Esophagus muscularis mucosa (tissue), 4 donors: ENCODE data around the gene AMOTL1. TPM values are rescaled to one million over a fixed set of nuclear protein-coding genes. Genes with fewer than 3 reads are reported as not detected.
A peak's percentile ranks its signal among the peaks of the same experiment; 100 is the strongest.

Experiments used
- DNase-seq: peaks from one replicate; pipeline ENCODE4 v3.0.0-alpha.2; 2017; ENCODE audit errors: extremely low spot score
- H3K27ac ChIP-seq, 4 donors: fragments of 200-600 bp; sonication (generic); replicated peaks in 1 of 4; 1 replicate in 3 of 4; 2 replicates in 1 of 4; pipeline ENCODE4 v1.5.1; 2016 to 2019; ENCODE audit warnings: mild to moderate bottlenecking in 1 of 4
- H3K27me3 ChIP-seq, 4 donors: fragments of 200-600 bp; sonication (generic); one replicate each; pipeline versions ENCODE4 v1.5.1 to v1.6.0; 2016 to 2019
- H3K36me3 ChIP-seq, 4 donors: fragments of 200-600 bp; sonication (generic); one replicate each; pipeline ENCODE4 v1.5.1; 2016 to 2019
- H3K4me1 ChIP-seq, 4 donors: fragments of 200-600 bp; sonication (generic); one replicate each; pipeline ENCODE4 v1.5.1; 2016 to 2019
- H3K4me3 ChIP-seq, 4 donors: fragments of 200-600 bp; sonication (generic); 1 replicate in 2 of 4; 2 replicates in 2 of 4; pipeline ENCODE4 v1.5.1; 2016 to 2019; ENCODE audit warnings: mild to moderate bottlenecking in 4 of 4, moderate library complexity in 1 of 4
- H3K9me3 ChIP-seq, 4 donors: fragments of 200-600 bp; sonication (generic); 1 replicate in 3 of 4; 2 replicates in 1 of 4; pipeline ENCODE4 v1.5.1; 2016 to 2019
- EP300 ChIP-seq: sonication (generic); formaldehyde crosslinking; IDR thresholded peaks from one replicate; pipeline ENCODE4 v1.6.1; 2017; ENCODE audit warnings: antibody characterized with exemption
- POLR2A ChIP-seq: fragments of 450-650 bp; IDR thresholded peaks from one replicate; pipeline ENCODE4 v1.6.1; 2017; ENCODE audit warnings: antibody characterized with exemption, moderate library complexity, mild to moderate bottlenecking, low read depth
- POLR2AphosphoS5 ChIP-seq, 2 donors: sonication (generic); formaldehyde crosslinking; IDR thresholded peaks; one replicate each; pipeline ENCODE4 v1.6.1; 2017; ENCODE audit warnings: antibody characterized with exemption in 2 of 2
- WGBS: methylation state at CpG from one replicate; pipeline ENCODE4 v1.1.5; 2018; 5-methylcytosine and 5-hydroxymethylcytosine counted together
- intact Hi-C: fragments of 100-400 bp; cut with DNase I; formaldehyde crosslinking; loops from one replicate; pipeline ENCODE4 v1.15.1; 2023
- total RNA-seq, 4 donors: library from RNA; depleted of rRNA; stranded (reverse); fragments of >200 nt; gene quantifications; one replicate each; pipeline versions ENCODE4 v1.1.0 to v1.2.1, GENCODE V29; 2016
- TF ChIP-seq, protein P1 (sequence below), 3 experiments: fragments of 200-600 bp in 2 of 3; fragments of 450-650 bp in 1 of 3; sonication (generic) in 2 of 3; IDR thresholded peaks; one replicate each; pipeline ENCODE4 v1.5.1; 2017 to 2019; ENCODE audit warnings: antibody characterized with exemption in 3 of 3, mild to moderate bottlenecking in 2 of 3, moderate library complexity in 1 of 3

Gene AMOTL1
- total RNA-seq, 4 donors from 2014 or later, result 172 to 259 (median 182) TPM

DNA sequence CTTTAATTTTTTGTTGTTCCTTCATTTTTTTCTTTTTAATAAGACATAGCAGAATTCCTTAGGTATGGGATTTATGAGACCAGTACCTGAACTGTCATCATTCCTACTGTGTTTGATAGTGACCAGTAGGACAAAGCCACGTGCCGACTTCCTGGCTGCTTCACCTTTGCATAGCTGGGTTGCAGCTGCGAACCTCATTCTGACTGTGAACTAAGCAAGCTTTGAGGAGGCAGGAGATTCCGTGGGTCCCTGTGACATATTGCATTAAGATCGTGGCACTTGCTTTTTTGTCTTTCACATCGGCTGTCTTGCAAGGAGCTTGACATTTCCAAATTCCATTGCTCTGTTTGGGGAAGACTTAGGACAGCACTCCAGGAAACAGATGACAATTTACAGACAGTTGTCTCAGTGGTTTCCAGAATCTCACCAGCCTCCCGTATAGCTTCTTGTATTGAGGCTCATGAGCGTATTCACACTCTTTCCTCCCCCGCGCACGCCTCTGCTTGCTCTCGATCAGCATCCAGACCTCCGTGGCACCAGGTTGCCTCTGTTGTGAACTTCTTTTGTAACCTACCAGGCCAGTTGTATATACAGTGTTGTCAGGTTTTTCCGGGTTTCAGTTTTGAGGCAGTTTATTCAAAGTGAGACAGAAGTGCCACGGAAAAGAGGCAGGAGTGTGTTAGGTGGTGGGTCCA lies 103.5 kb downstream of the AMOTL1 start:
- intact Hi-C loops, result loop anchor here (10.0 kb wide), 1 partner anchor 97 kb away; no protein-coding TSS in a partner anchor
- 87% methylated on average over 15 of the region's 15 CpGs for WGBS

GRCh38 chr11:94873916-94874540 lies 105.9 kb downstream of the AMOTL1 start:
- Histone ChIP-seq H3K4me3 (no peak overlapping the region), H3K27ac (peak overlapping the region; percentile 70 to 83 (median 80)), H3K4me1 (peaks cover 17 to 51% (median 47%) of the 10 kb centered on the region in 4 donors), H3K9me3 (no peaks in the 10 kb centered on the region), H3K36me3 (peaks cover 51 to 96% (median 67%) of the 10 kb centered on the region in 4 donors), H3K27me3 (no peaks in the 10 kb centered on the region)
- peak; percentile 74 for DNase-seq
- TF ChIP-seq POLR2AphosphoS5 (IDR thresholded peaks at IDR 0.05), result no peak
- TF ChIP-seq, protein P1, sequence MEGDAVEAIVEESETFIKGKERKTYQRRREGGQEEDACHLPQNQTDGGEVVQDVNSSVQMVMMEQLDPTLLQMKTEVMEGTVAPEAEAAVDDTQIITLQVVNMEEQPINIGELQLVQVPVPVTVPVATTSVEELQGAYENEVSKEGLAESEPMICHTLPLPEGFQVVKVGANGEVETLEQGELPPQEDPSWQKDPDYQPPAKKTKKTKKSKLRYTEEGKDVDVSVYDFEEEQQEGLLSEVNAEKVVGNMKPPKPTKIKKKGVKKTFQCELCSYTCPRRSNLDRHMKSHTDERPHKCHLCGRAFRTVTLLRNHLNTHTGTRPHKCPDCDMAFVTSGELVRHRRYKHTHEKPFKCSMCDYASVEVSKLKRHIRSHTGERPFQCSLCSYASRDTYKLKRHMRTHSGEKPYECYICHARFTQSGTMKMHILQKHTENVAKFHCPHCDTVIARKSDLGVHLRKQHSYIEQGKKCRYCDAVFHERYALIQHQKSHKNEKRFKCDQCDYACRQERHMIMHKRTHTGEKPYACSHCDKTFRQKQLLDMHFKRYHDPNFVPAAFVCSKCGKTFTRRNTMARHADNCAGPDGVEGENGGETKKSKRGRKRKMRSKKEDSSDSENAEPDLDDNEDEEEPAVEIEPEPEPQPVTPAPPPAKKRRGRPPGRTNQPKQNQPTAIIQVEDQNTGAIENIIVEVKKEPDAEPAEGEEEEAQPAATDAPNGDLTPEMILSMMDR (IDR thresholded peaks at IDR 0.05), result no peak
- no peak for TF ChIP-seq EP300
- TF ChIP-seq POLR2A, result no peak
- intact Hi-C loops, result loop anchor here (10.0 kb wide), 1 partner anchor 99 kb away; no protein-coding TSS in a partner anchor
- WGBS, result 57% methylated on average over 5 of the region's 5 CpGs

More for the DNA sequence above, 103.5 kb downstream of the AMOTL1 start:
- Histone ChIP-seq H3K27ac (no peak overlapping the region), H3K4me3 (no peak overlapping the region), H3K27me3 (no peaks in the 10 kb centered on the region), H3K4me1 (peaks cover 9 to 43% (median 38%) of the 10 kb centered on the region in 4 donors), H3K36me3 (peaks cover 52 to 96% (median 74%) of the 10 kb centered on the region in 4 donors), H3K9me3 (no peaks in the 10 kb centered on the region)
- DNase-seq, result peak; percentile 79
- TF ChIP-seq EP300, result no peak
- no peak for TF ChIP-seq POLR2AphosphoS5 (IDR thresholded peaks at IDR 0.05)
- no peak for TF ChIP-seq POLR2A
- TF ChIP-seq, protein P1 (IDR thresholded peaks at IDR 0.05), result no peak

GRCh38 chr11:94876222-94876621 lies 108.1 kb downstream of the AMOTL1 start:
- Histone ChIP-seq H3K27me3 (no peaks in the 10 kb centered on the region), H3K4me3 (no peak overlapping the region), H3K9me3 (no peaks in the 10 kb centered on the region), H3K4me1 (peaks cover 17 to 64% (median 58%) of the 10 kb centered on the region in 4 donors), H3K36me3 (peaks cover 30 to 88% (median 58%) of the 10 kb centered on the region in 4 donors), H3K27ac (peak overlapping the region; percentile 70 to 83 (median 80))
- intact Hi-C loops, result loop anchor here (5.0 to 10.0 kb wide), 3 partner anchors 84 to 254 kb away; no protein-coding TSS in a partner anchor
- DNase-seq, result peak; percentile 62
- TF ChIP-seq EP300 (no peak), POLR2AphosphoS5 (IDR thresholded peaks at IDR 0.05) (no peak), POLR2A (no peak)
- TF ChIP-seq, protein P1 (IDR thresholded peaks at IDR 0.05), result no peak
- 72% methylated on average over 8 of the region's 8 CpGs for WGBS

GRCh38 chr11:94876645-94877442 lies 108.7 kb downstream of the AMOTL1 start:
- H3K4me1 ChIP-seq, result peaks cover 17 to 69% (median 60%) of the 10 kb centered on the region in 4 donors
- intact Hi-C loops, result loop anchor here (5.0 to 10.0 kb wide), 3 partner anchors 85 to 255 kb away; no protein-coding TSS in a partner anchor
- H3K4me3 ChIP-seq, result no peak overlapping the region
- peaks cover 24 to 82% (median 58%) of the 10 kb centered on the region in 4 donors for H3K36me3 ChIP-seq
- DNase-seq, result peak; percentile 95
- no peaks in the 10 kb centered on the region for H3K27me3 ChIP-seq
- no peaks in the 10 kb centered on the region for H3K9me3 ChIP-seq
- H3K27ac ChIP-seq, result peak overlapping the region; percentile 70 to 83 (median 80)
- TF ChIP-seq POLR2A, result no peak
- peak; percentile 67 to 81 for TF ChIP-seq POLR2AphosphoS5 (IDR thresholded peaks at IDR 0.05)
- TF ChIP-seq EP300, result no peak
- TF ChIP-seq, protein P1 (IDR thresholded peaks at IDR 0.05), result peak in 2 of 3 experiments; percentile 34 to 47
- WGBS, result 19% methylated on average over 11 of the region's 12 CpGs
